Heart left ventricle (tissue), 13 donors: ENCODE results near the gene ZNF280B.

ENCODE experiments used
- POLR2A ChIP-seq, 2 donors: fragments of 450-650 bp; IDR thresholded peaks; one replicate each; pipeline ENCODE4 v1.6.1; 2017; ENCODE audit warnings: antibody characterized with exemption in 2 of 2, mild to moderate bottlenecking in 2 of 2, moderate library complexity in 2 of 2
- TF ChIP-seq, protein P1 (sequence below), 12 donors: fragments of 200-600 bp; sonication (generic) in 4 of 12; IDR thresholded peaks; one replicate each; pipeline versions ENCODE4 v1.5.0 to v1.8.0; 2018 to 2022; ENCODE audit warnings: antibody characterized with exemption in 12 of 12, mild to moderate bottlenecking in 5 of 12
- donor health status: ischemic (EF 13 %, LVEDD 7.1; RV severe dilation, severe dysfunction).
- donor health status: DM: no; HTN: yes; CAD: no.
- donor health status: DM: no; HTN: no; CAD: no.
- donor health status: ischemic (EF 25% LVEDD 6.9; RV normal size, moderate dysfunction).
- donor health status: ischemic (EF 25% LVEDD 5.7; RV mildly dilated, moderate dysfunction).
- donor health status: ischemic (EF 35%, LVEDD 5.7; RV mildly dilated, moderate dysfunction).
- donor health status: nonischemic (EF 11% LVEDD 7.7; RV severe dilation, severe dysfunction).
- donor health status: DM: yes; HTN: yes; CAD: no.
- donor health status: PGD.
- donor health status: ischemic (EF 29% LVEDD 5.4; RV normal size, mild dysfunction).
- donor health status: nonischemic (EF 23%, LVEDD 6.1; RV moderate dilation, normal function).

DNA sequence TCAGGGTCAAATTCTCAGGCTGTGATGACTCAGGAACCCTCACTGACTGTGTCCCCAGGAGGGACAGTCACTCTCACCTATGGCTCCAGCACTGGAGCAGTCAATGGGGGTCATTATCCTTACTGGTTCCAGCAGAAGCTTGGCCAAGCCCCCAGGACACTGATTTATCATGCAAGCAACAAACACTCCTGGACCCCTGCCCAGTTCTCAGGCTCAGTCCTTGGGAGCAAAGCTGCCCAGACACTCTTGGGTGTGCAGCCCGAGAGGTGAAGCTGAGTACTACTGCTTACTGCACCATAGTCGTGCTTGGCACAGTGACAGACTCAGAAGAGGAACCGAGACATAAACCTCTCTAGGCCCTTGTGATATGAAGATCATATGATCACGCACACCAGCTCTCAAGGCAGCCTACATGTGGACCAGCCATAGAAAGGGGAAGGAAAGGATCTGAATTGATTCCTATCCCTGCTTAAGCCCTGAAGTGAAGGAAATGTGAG lies 58.2 kb downstream of the ZNF280B start:
- TF ChIP-seq, protein P1, sequence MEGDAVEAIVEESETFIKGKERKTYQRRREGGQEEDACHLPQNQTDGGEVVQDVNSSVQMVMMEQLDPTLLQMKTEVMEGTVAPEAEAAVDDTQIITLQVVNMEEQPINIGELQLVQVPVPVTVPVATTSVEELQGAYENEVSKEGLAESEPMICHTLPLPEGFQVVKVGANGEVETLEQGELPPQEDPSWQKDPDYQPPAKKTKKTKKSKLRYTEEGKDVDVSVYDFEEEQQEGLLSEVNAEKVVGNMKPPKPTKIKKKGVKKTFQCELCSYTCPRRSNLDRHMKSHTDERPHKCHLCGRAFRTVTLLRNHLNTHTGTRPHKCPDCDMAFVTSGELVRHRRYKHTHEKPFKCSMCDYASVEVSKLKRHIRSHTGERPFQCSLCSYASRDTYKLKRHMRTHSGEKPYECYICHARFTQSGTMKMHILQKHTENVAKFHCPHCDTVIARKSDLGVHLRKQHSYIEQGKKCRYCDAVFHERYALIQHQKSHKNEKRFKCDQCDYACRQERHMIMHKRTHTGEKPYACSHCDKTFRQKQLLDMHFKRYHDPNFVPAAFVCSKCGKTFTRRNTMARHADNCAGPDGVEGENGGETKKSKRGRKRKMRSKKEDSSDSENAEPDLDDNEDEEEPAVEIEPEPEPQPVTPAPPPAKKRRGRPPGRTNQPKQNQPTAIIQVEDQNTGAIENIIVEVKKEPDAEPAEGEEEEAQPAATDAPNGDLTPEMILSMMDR (IDR thresholded peaks at IDR 0.05): no peak
- TF ChIP-seq POLR2A (IDR thresholded peaks at IDR 0.05): no peak
